Heart left ventricle (tissue), 13 donors: ENCODE results near the gene THADA.

Experiments used
- CTCF ChIP-seq, 12 donors: fragments of 200-600 bp; sonication (generic) in 4 of 12; IDR thresholded peaks; one replicate each; pipeline versions ENCODE4 v1.5.0 to v1.8.0; 2018 to 2022; ENCODE audit warnings: antibody characterized with exemption in 12 of 12, mild to moderate bottlenecking in 5 of 12
- POLR2A ChIP-seq, 2 donors: fragments of 450-650 bp; IDR thresholded peaks; one replicate each; pipeline ENCODE4 v1.6.1; 2017; ENCODE audit warnings: antibody characterized with exemption in 2 of 2, mild to moderate bottlenecking in 2 of 2, moderate library complexity in 2 of 2
- donor health status: ischemic (EF 13 %, LVEDD 7.1; RV severe dilation, severe dysfunction).
- donor health status: DM: no; HTN: yes; CAD: no.
- donor health status: DM: no; HTN: no; CAD: no.
- donor health status: ischemic (EF 25% LVEDD 6.9; RV normal size, moderate dysfunction).
- donor health status: ischemic (EF 25% LVEDD 5.7; RV mildly dilated, moderate dysfunction).
- donor health status: ischemic (EF 35%, LVEDD 5.7; RV mildly dilated, moderate dysfunction).
- donor health status: nonischemic (EF 11% LVEDD 7.7; RV severe dilation, severe dysfunction).
- donor health status: DM: yes; HTN: yes; CAD: no.
- donor health status: PGD.
- donor health status: ischemic (EF 29% LVEDD 5.4; RV normal size, mild dysfunction).
- donor health status: nonischemic (EF 23%, LVEDD 6.1; RV moderate dilation, normal function).

- no peak for TF ChIP-seq CTCF (IDR thresholded peaks at IDR 0.05)
- no peak for TF ChIP-seq POLR2A (IDR thresholded peaks at IDR 0.05)
These were observed 290.8 kb downstream of the THADA start for GRCh38 chr2:43305012-43305411.
